ENCODE data around the gene TUB. TPM values are rescaled to one million over a fixed set of nuclear protein-coding genes. Genes with fewer than 3 reads are reported as not detected.

TUB gene
- total and polyA plus RNA-seq, 8 donors: 0.68 to 2.2 (median 1.5) TPM

GRCh38 chr11:8039530-8040260 is 41.3 kb upstream of the TUB start:
- Histone ChIP-seq H3K9me3 (no peaks in the 10 kb centered on the region), H3K27ac (no peak overlapping the region), H3K4me1 (no peaks in the 10 kb centered on the region), H3K27me3 (no peaks in the 10 kb centered on the region), H3K4me3 (no peak overlapping the region), H3K36me3 (no peaks in the 10 kb centered on the region)
- 82 to 86% methylated on average over 10 of the region's 10 CpGs for WGBS, 2 donors
- ATAC-seq: no peak
- FAIRE-seq: no peak
- no peak for TF ChIP-seq CTCF (IDR thresholded peaks at IDR 0.05)
- intact Hi-C loops (cut with DNase I): no loop called here
- peak in 2 of 6 donors; percentile 14 to 30 for DNase-seq

- ATAC-seq (no peak), DNase-seq (peak in 1 of 6 donors; percentile 20), FAIRE-seq (no peak)
- Histone ChIP-seq H3K4me1 (no peaks in the 10 kb centered on the region), H3K4me3 (no peak overlapping the region), H3K27me3 (no peaks in the 10 kb centered on the region), H3K27ac (no peak overlapping the region), H3K36me3 (no peaks in the 10 kb centered on the region), H3K9me3 (no peaks in the 10 kb centered on the region)
- intact Hi-C loops (cut with DNase I): no loop called here
- TF ChIP-seq CTCF (IDR thresholded peaks at IDR 0.05): no peak
- WGBS, 2 donors: 56 to 64% methylated on average over 4 of the region's 4 CpGs
These were observed 40.6 kb upstream of the TUB start for GRCh38 chr11:8040261-8040920.

- no peaks in the 10 kb centered on the region for H3K9me3 ChIP-seq
- no peak overlapping the region for H3K4me3 ChIP-seq
- TF ChIP-seq CTCF (IDR thresholded peaks at IDR 0.05): no peak
- 71 to 72% methylated on average over 2 of the region's 2 CpGs for whole genome bisulfite sequencing, 2 donors
- FAIRE-seq (no peak), ATAC-seq (no peak), DNase-seq (peak in 1 of 6 donors; percentile 9)
- no peaks in the 10 kb centered on the region for H3K36me3 ChIP-seq
- H3K27me3 ChIP-seq: no peaks in the 10 kb centered on the region
- intact Hi-C loops (cut with DNase I): no loop called here
- H3K27ac ChIP-seq: no peak overlapping the region
- H3K4me1 ChIP-seq: no peaks in the 10 kb centered on the region
These were observed 40.1 kb upstream of the TUB start for GRCh38 chr11:8040921-8041285.

GRCh38 chr11:8041576-8041975 is 39.4 kb upstream of the TUB start:
- intact Hi-C loops (cut with DNase I): no loop called here
- FAIRE-seq (no peak), DNase-seq (peak in 1 of 6 donors; percentile 10), ATAC-seq (no peak)
- H3K36me3 ChIP-seq: no peaks in the 10 kb centered on the region
- no peak overlapping the region for H3K4me3 ChIP-seq
- TF ChIP-seq CTCF (IDR thresholded peaks at IDR 0.05): no peak
- no peak overlapping the region for H3K27ac ChIP-seq
- no peaks in the 10 kb centered on the region for H3K9me3 ChIP-seq
- H3K27me3 ChIP-seq: no peaks in the 10 kb centered on the region
- no peaks in the 10 kb centered on the region for H3K4me1 ChIP-seq
- 80 to 87% methylated on average over 4 of the region's 4 CpGs for WGBS, 2 donors

GRCh38 chr11:8043756-8044155 is 37.3 kb upstream of the TUB start:
- Histone ChIP-seq H3K9me3 (no peaks in the 10 kb centered on the region), H3K4me3 (no peak overlapping the region), H3K4me1 (no peaks in the 10 kb centered on the region), H3K27ac (no peak overlapping the region), H3K36me3 (no peaks in the 10 kb centered on the region), H3K27me3 (no peaks in the 10 kb centered on the region)
- 33 to 61% methylated on average over 2 of the region's 2 CpGs for WGBS, 2 donors
- FAIRE-seq (no peak), ATAC-seq (no peak), DNase-seq (no peak)
- intact Hi-C loops (cut with DNase I): no loop called here
- no peak for TF ChIP-seq CTCF (IDR thresholded peaks at IDR 0.05)

Measured in pancreas (tissue), 10 donors.